GM19395 (cell line): Measurements from ENCODE around the gene ARHGAP28.

Experiments
- ATAC-seq: cut with Tn5 transposase; IDR thresholded peaks from one replicate; pipeline ENCODE4 v1.9.1; 2021; ENCODE audit warnings: mild to moderate bottlenecking, moderate library complexity; ENCODE audit not compliant: unreplicated experiment

The ARHGAP28 gene

DNA sequence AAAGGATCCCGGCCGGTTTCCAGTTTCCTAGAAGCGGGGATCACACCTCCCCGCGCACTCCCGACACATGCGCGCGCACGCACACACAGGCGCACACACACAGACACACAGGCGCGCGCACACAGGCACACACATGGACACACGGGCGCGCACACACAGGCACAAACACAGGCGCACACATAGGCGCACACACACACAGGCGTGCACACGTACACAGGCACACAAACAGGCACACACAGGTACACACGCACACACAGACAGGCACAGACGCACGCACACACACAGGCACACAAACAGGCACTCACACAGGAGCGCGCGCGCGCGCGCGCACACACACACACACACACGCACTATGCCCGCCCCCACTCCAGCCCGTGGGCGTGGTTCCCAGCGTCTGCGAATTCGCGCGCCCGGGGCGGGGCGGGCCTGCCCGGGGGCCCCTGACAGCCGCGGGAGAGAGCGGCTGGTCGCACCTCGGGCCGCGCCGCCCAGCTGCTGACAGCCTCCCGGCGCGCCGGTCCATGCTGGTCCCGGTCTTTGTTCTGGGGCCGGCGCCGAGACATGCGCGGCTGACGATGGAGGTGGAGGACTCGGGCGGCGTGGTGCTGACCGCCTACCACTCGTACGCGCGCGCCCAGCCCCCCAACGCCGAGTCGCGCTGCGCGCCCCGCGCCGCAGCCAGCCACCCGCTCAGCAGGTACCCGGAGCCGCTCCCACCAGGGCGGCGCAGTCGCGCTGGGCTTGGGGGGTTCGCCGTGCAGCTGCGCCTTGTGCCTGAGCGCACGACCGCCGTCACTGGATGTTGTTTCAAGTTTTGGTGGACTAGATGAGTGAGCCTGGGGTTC, at the start of gene ARHGAP28:
ARHGAP28 (plus strand) TSS at position 470 of the 845 bp plus-strand sequence; CDS start at position 576, 106 bp downstream.
- peak; percentile 69 for ATAC-seq

GRCh38 chr18:6681331-6681875, 48.1 kb upstream of the ARHGAP28 start:
- no peak for ATAC-seq

DNA sequence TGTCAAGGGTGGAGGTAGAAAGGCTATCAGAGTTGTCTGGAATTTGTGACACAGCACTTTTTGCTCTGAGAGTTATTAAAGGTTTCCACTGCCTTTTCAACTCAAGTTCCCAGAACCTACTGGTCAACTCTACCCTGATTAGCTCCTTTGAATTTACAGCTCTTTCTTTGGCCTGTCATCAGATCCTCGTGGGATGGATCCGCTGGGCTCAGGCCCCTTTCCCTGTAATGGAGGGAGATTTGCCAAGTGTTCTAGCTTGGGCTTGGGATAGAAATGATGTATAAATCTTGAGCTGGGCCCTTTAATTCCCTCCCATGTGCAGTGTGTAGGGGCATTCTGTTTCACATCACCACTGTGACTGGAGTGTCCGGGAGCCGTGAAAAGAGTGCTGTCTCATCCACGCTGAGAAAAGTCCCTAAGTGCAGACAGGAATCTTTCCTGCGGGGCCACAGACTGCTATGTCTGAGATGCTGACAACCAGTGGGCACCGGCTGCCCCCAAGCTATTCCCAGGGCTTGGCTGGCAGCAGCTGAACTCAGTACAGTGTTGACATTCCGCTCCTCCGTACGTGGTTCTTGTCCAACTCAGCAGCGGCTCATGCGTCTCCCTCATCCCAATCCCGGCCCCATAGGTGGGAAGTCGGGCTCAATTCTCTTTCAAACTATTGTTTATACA, 46.9 kb upstream of the ARHGAP28 start:
- no peak for ATAC-seq

DNA sequence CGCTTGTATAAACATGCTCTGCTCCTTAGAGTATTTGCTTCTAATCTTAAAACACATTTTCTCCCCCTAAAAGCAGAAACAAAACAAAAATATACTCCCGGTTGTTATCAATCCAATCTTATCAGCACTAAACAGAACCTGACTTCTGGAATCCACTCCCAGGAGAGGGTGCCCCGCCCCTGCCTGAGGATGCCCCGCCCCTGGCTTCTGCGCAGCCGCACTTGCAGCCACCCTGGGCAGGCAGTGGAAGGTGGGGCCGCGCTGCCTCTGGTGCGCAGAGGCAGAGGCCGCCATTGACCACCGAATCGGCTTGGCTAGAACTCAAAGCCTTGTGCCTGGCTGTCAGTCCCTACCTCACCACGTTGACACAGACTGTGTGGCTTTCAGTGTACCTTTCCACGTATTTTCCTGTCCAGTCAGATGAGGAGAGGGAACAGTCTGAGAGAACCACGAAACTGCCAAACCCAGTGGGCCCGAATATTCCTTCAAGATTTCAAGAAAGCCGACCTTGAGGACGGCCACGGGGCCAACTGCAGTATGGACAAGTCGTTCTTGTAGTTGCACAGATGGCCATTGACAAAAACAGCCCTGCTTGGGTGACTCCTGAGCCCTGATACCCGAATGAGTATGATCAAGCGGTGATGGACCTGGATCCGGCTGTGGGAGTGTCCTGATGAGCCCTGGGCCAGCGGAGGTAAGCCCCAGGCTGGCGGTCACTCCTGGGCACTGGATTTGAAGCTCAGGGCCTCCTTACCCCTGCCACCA, 46.2 kb upstream of the ARHGAP28 start:
- no peak for ATAC-seq

- ATAC-seq = no peak
Measured at GRCh38 chr18:6687676-6688075, 41.8 kb upstream of the ARHGAP28 start.

DNA sequence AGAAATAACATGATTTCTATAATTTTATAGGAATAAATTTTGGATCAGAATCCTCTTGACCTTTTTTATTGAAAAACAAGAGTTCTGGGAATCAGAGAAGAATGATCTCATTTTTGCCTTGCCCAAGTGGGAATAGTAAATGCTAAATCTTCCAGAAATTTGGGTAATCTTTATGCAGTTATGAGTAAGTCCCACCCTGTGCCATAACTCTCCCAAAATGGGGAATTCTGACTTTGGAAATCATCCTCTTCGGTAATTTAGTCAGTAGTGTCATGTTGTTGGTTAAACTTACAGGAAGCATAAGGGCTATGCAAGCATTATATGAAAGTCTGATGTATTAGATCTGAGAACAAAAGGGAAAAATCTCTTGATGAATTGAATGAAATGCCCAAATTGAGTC, 20.6 kb upstream of the ARHGAP28 start:
- ATAC-seq = no peak

GRCh38 chr18:6711467-6711866, 18.0 kb upstream of the ARHGAP28 start:
- no peak for ATAC-seq

DNA sequence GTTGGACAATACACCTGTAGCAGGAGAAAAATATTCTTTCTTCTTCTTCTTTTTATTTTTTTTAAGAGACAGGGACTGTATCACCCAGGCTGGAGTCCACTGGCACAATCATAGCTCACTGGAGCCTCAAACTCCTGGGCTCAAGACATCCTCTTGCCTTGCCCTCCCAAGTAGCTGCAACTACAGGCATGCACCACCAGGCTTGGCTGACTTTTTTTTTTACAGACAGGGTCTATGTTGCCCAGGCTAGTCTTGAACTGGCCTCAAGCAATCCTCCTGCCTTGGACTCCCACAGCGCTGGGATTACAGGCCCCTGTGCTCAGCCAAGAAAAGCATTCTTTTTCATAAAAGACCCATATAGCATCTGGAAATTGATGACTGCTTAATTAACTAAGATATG, 17.1 kb upstream of the ARHGAP28 start:
- ATAC-seq = no peak

GRCh38 chr18:6714010-6714409, 15.5 kb upstream of the ARHGAP28 start:
- ATAC-seq = no peak

DNA sequence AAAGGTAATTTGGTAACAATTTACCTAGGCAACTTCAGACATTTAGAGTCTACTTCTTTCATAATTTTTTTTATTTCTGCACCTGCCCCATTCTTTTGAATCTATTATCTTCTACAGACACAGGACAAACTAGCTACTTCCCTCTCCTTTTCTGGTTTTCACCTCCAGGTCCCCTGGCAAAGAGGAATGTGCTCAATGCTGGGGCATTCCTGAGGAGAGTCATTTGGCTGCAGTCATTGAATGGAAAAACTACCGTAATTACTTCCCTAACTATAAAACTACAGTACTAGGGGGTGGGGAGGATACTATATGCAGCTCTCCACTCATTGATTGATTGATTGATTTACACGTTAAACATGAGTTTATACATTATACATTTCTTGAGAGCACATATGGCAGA, 11.2 kb upstream of the ARHGAP28 start:
- ATAC-seq = no peak

DNA sequence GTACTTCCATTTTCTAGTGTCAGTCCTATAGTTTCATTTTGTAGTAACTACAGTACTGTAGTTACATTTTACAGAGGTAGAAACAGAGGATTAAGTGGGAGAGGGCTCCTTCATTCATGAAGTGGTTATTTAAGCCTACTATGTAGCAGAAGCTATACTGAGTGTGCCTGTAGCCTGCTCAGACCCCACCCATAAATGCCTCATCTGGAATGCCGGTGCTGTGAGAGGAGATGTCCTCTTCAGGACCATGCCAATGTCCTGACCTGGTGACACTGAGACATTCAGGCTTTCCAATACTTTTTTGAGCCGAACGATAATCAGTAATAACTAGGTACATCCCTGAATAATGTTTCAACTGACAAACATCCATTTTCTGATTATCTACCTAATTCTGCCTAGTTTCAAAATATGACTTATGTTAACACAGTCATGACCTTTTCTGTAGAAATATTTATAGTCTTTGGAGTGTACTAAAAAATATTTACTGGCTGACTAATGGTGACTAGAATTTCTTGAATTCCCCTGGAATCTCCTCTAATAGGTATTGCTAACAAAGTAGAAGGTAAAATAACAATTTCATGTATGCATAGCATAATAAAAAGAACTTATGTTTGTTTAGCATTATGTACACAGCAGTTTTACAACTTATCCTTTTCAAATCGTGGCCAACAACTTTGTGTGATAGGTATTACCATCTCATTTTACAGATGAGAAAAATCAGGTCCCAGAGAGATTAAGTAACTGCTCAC, 10.2 kb upstream of the ARHGAP28 start:
- ATAC-seq = no peak

GRCh38 chr18:6719910-6720683, 9.4 kb upstream of the ARHGAP28 start:
- ATAC-seq = no peak

- ATAC-seq = no peak
Measured at GRCh38 chr18:6721755-6722154, 7.8 kb upstream of the ARHGAP28 start.

- ATAC-seq = no peak
Measured at GRCh38 chr18:6722690-6723089, 6.8 kb upstream of the ARHGAP28 start.

GRCh38 chr18:6724331-6724730, 5.2 kb upstream of the ARHGAP28 start:
- ATAC-seq = no peak

DNA sequence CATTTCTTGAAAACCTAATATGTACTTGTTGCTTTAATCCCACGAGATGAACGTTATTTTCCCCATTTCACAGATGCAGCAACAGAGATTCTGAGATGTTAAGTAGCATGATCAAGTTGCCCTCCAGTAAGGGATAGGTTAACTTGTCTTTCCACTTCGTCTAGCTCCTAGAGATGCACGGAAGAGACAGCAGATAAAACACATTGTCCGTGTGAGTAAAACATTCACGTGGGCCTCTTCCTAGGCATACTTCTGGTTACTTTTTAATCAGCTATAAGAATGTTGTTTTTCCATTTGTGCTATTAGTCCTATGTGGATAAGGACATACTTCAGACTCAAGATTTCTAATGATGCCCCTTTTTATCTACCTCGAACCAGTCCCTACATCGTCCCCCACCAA, 1.2 kb upstream of the ARHGAP28 start:
- ATAC-seq = no peak

GRCh38 chr18:6728809-6729246, 688 bp upstream of the ARHGAP28 start:
- no peak for ATAC-seq

GRCh38 chr18:6730416-6731221, 1.1 kb downstream of the ARHGAP28 start:
- no peak for ATAC-seq

GRCh38 chr18:6731222-6731596, 1.7 kb downstream of the ARHGAP28 start:
- no peak for ATAC-seq
